Measurements from ENCODE around the gene NUP107.

NUP107 gene

GRCh38 chr12:68743356-68743755, 56.6 kb downstream of the NUP107 start:
- no peak for DNase-seq

- DNase-seq = no peak
Measured at GRCh38 chr12:68745376-68745903, 58.7 kb downstream of the NUP107 start.

- DNase-seq = peak; percentile 100
Measured at GRCh38 chr12:68745904-68746571, 59.3 kb downstream of the NUP107 start, which contains the start of gene SLC35E3. Gene SLC35E3 (plus strand): TSS chr12:68746176. CDS start chr12:68746378, 202 bp downstream.

GRCh38 chr12:68746572-68747180, 59.9 kb downstream of the NUP107 start:
- peak; percentile 100 for DNase-seq

GRCh38 chr12:68749443-68749842, 62.7 kb downstream of the NUP107 start:
- no peak for DNase-seq

GRCh38 chr12:68749861-68750260, 63.1 kb downstream of the NUP107 start:
- DNase-seq = no peak

GRCh38 chr12:68750506-68750905, 63.7 kb downstream of the NUP107 start:
- DNase-seq = no peak

- no peak for DNase-seq
Measured at GRCh38 chr12:68755536-68756243, 68.9 kb downstream of the NUP107 start.

- DNase-seq = no peak
Measured at GRCh38 chr12:68759852-68760251, 73.1 kb downstream of the NUP107 start.

- DNase-seq = no peak
Measured at GRCh38 chr12:68760806-68761441, 74.1 kb downstream of the NUP107 start.

GRCh38 chr12:68761442-68761812, 74.6 kb downstream of the NUP107 start:
- no peak for DNase-seq

GRCh38 chr12:68761901-68762630, 75.3 kb downstream of the NUP107 start:
- no peak for DNase-seq

GRCh38 chr12:68762691-68763090, 75.9 kb downstream of the NUP107 start:
- no peak for DNase-seq

- DNase-seq = no peak
Measured at GRCh38 chr12:68765696-68766095, 78.9 kb downstream of the NUP107 start.

- no peak for DNase-seq
Measured at GRCh38 chr12:68766646-68767045, 79.9 kb downstream of the NUP107 start.

- DNase-seq = no peak
Measured at GRCh38 chr12:68767191-68767590, 80.4 kb downstream of the NUP107 start.

GRCh38 chr12:68768431-68768939, 81.7 kb downstream of the NUP107 start:
- DNase-seq = no peak

GRCh38 chr12:68769941-68770340, 83.2 kb downstream of the NUP107 start:
- no peak for DNase-seq

GRCh38 chr12:68771223-68771925, 84.6 kb downstream of the NUP107 start:
- no peak for DNase-seq

GRCh38 chr12:68772714-68773113, 85.9 kb downstream of the NUP107 start:
- DNase-seq = no peak

- no peak for DNase-seq
Measured at GRCh38 chr12:68773582-68773981, 86.8 kb downstream of the NUP107 start.
